Measurements from ENCODE around the gene MICU2. TPM values are rescaled to one million over a fixed set of nuclear protein-coding genes. Genes with fewer than 3 reads are reported as not detected.

The MICU2 gene
- polyA plus RNA-seq, 1 donor from 2014 or later: 223 TPM

DNA sequence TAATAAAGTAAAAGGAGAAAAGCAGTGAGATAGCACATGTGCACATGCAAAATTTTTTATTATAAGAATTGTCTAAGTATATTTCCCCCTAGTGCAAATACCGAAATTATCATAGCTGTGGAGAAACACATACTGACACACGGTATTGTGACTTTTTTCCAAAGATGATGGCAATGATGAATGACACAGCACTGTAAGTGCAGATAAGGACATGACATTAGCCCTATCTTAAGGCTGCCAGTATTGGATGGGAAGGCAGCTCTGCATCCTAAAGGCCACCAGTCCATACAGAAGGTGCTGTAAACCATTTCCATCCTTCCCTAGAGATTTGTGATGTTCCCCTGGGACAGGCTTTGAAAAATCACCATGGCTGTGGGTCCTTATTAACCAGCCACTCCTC, 11.5 kb upstream of the MICU2 start:
- Histone ChIP-seq H2AFZ (ENCODE audit: low read depth, low read length) (no peak overlapping the region), H3K27ac (ENCODE audit: low read length) (no peak overlapping the region), H3F3A (ENCODE audit: insufficient read depth, low read length, poor library complexity, severe bottlenecking) (no peaks in the 10 kb centered on the region), H3K9me3 (ENCODE audit: low read length) (no peaks in the 10 kb centered on the region), H4K20me1 (ENCODE audit: insufficient read depth) (no peaks in the 10 kb centered on the region), H3K36me3 (ENCODE audit: insufficient read depth, low read length) (no peaks in the 10 kb centered on the region), H3K27me3 (ENCODE audit: insufficient read depth, low read depth, low read length) (no peaks in the 10 kb centered on the region), H3K79me2 (replicated peaks; ENCODE audit: insufficient read depth, low read length) (no peaks in the 10 kb centered on the region), H3K4me2 (ENCODE audit: low read length) (no peak overlapping the region), H3K9ac (ENCODE audit: low read length) (no peak overlapping the region), H3K4me3 (ENCODE audit: low read length) (no peak overlapping the region), H3K9me2 (ENCODE audit: insufficient read depth, low read length) (no peaks in the 10 kb centered on the region)
- TF ChIP-seq RAD21 (conservative IDR thresholded peaks at IDR 0.05): no peak

DNA sequence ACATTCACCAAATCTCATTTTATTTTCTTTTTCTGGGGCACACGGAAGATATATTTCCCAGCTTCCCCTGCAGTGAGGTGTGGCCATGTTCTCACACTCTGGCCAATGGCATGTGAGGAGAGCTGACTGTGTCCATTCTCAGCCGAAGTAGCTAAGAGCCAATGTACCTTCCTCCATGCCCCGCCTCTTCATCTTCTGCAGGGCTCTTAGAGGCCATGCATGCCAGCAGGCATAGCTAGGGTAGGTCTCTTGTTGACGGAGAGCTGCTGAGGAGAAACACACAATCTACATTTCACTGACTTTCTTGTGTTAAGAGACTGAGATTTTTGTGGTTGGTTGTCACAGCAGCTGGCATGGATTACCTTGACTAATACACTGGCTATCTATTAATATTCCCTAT, 9.8 kb upstream of the MICU2 start:
- Histone ChIP-seq H3K36me3 (ENCODE audit: insufficient read depth, low read length) (no peaks in the 10 kb centered on the region), H3K9me3 (ENCODE audit: low read length) (no peaks in the 10 kb centered on the region), H3K27me3 (ENCODE audit: insufficient read depth, low read depth, low read length) (no peaks in the 10 kb centered on the region), H2AFZ (ENCODE audit: low read depth, low read length) (no peak overlapping the region), H4K20me1 (ENCODE audit: insufficient read depth) (no peaks in the 10 kb centered on the region), H3K4me2 (ENCODE audit: low read length) (no peak overlapping the region), H3K27ac (ENCODE audit: low read length) (no peak overlapping the region), H3K79me2 (replicated peaks; ENCODE audit: insufficient read depth, low read length) (no peaks in the 10 kb centered on the region), H3K4me3 (ENCODE audit: low read length) (no peak overlapping the region), H3K9ac (ENCODE audit: low read length) (no peak overlapping the region), H3K9me2 (ENCODE audit: insufficient read depth, low read length) (no peaks in the 10 kb centered on the region), H3F3A (ENCODE audit: insufficient read depth, low read length, poor library complexity, severe bottlenecking) (no peaks in the 10 kb centered on the region)
- TF ChIP-seq MXI1 (conservative IDR thresholded peaks at IDR 0.05; ENCODE audit: poor library complexity, severe bottlenecking) (no peak), RAD21 (conservative IDR thresholded peaks at IDR 0.05) (no peak), CTCF (IDR thresholded peaks at IDR 0.05; ENCODE audit: poor library complexity, severe bottlenecking) (no peak), SMC3 (conservative IDR thresholded peaks at IDR 0.05; ENCODE audit: poor library complexity) (no peak), POLR2AphosphoS5 (IDR thresholded peaks at IDR 0.05) (no peak), EZH2 (IDR thresholded peaks at IDR 0.05; ENCODE audit: borderline replicate concordance, insufficient read depth, low read length, poor library complexity, severe bottlenecking) (no peak)

GRCh38 chr13:21611385-21611784, 7.4 kb upstream of the MICU2 start:
- H3F3A ChIP-seq (ENCODE audit: insufficient read depth, low read length, poor library complexity, severe bottlenecking): no peaks in the 10 kb centered on the region
- no peaks in the 10 kb centered on the region for H3K79me2 ChIP-seq (replicated peaks; ENCODE audit: insufficient read depth, low read length)
- no peak overlapping the region for H3K4me2 ChIP-seq (ENCODE audit: low read length)
- no peaks in the 10 kb centered on the region for H4K20me1 ChIP-seq (ENCODE audit: insufficient read depth)
- no peak overlapping the region for H3K27ac ChIP-seq (ENCODE audit: low read length)
- no peak overlapping the region for H2AFZ ChIP-seq (ENCODE audit: low read depth, low read length)
- H3K4me3 ChIP-seq (ENCODE audit: low read length): no peak overlapping the region
- no peaks in the 10 kb centered on the region for H3K9me2 ChIP-seq (ENCODE audit: insufficient read depth, low read length)
- H3K27me3 ChIP-seq (ENCODE audit: insufficient read depth, low read depth, low read length): no peaks in the 10 kb centered on the region
- H3K36me3 ChIP-seq (ENCODE audit: insufficient read depth, low read length): no peaks in the 10 kb centered on the region
- TF ChIP-seq POLR2AphosphoS5 (IDR thresholded peaks at IDR 0.05) (no peak), CTCF (IDR thresholded peaks at IDR 0.05; ENCODE audit: poor library complexity, severe bottlenecking) (no peak), MXI1 (conservative IDR thresholded peaks at IDR 0.05; ENCODE audit: poor library complexity, severe bottlenecking) (no peak), TAF1 (IDR thresholded peaks at IDR 0.05; ENCODE audit: low read depth) (no peak), EZH2 (IDR thresholded peaks at IDR 0.05; ENCODE audit: borderline replicate concordance, insufficient read depth, low read length, poor library complexity, severe bottlenecking) (no peak), SMC3 (conservative IDR thresholded peaks at IDR 0.05; ENCODE audit: poor library complexity) (no peak), EP300 (conservative IDR thresholded peaks at IDR 0.05; ENCODE audit: poor library complexity, severe bottlenecking) (no peak), RAD21 (conservative IDR thresholded peaks at IDR 0.05) (no peak)
- TF ChIP-seq, protein P1, sequence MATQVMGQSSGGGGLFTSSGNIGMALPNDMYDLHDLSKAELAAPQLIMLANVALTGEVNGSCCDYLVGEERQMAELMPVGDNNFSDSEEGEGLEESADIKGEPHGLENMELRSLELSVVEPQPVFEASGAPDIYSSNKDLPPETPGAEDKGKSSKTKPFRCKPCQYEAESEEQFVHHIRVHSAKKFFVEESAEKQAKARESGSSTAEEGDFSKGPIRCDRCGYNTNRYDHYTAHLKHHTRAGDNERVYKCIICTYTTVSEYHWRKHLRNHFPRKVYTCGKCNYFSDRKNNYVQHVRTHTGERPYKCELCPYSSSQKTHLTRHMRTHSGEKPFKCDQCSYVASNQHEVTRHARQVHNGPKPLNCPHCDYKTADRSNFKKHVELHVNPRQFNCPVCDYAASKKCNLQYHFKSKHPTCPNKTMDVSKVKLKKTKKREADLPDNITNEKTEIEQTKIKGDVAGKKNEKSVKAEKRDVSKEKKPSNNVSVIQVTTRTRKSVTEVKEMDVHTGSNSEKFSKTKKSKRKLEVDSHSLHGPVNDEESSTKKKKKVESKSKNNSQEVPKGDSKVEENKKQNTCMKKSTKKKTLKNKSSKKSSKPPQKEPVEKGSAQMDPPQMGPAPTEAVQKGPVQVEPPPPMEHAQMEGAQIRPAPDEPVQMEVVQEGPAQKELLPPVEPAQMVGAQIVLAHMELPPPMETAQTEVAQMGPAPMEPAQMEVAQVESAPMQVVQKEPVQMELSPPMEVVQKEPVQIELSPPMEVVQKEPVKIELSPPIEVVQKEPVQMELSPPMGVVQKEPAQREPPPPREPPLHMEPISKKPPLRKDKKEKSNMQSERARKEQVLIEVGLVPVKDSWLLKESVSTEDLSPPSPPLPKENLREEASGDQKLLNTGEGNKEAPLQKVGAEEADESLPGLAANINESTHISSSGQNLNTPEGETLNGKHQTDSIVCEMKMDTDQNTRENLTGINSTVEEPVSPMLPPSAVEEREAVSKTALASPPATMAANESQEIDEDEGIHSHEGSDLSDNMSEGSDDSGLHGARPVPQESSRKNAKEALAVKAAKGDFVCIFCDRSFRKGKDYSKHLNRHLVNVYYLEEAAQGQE (IDR thresholded peaks at IDR 0.05; ENCODE audit: borderline replicate concordance): no peak
- no peaks in the 10 kb centered on the region for H3K9me3 ChIP-seq (ENCODE audit: low read length)
- no peak overlapping the region for H3K9ac ChIP-seq (ENCODE audit: low read length)

Data from neural cell (in vitro differentiated cells).